Tibial artery (tissue), 4 donors: Measurements from ENCODE around the gene UGT1A5.
"Not testable (repeated sequence)": the region's sequence is repeated elsewhere in the genome, so short reads cannot be mapped to it uniquely, and the experiment has no call there.

Experiments used
- DNase-seq, 2 donors: peaks; one replicate each; pipeline ENCODE4 v3.0.0-alpha.2; 2019
- H3K27ac ChIP-seq, 2 donors: fragments of 200-600 bp; sonication (generic) in 1 of 2; 1 replicate in 1 of 2; 2 replicates in 1 of 2; pipeline ENCODE4 v1.5.1; 2018 to 2019; ENCODE audit warnings: mild to moderate bottlenecking in 1 of 2
- H3K27me3 ChIP-seq, 2 donors: fragments of 200-600 bp; sonication (generic) in 1 of 2; one replicate each; pipeline versions ENCODE4 v1.5.1 to v1.6.0; 2016 to 2019
- H3K36me3 ChIP-seq, 3 donors: fragments of 200-600 bp; sonication (generic) in 2 of 3; one replicate each; pipeline ENCODE4 v1.5.1; 2016 to 2019; ENCODE audit warnings: mild to moderate bottlenecking in 2 of 3
- H3K4me1 ChIP-seq, 4 donors: fragments of 200-600 bp; sonication (generic) in 2 of 4; 1 replicate in 3 of 4; 2 replicates in 1 of 4; pipeline ENCODE4 v1.5.1; 2016 to 2019
- H3K4me3 ChIP-seq, 2 donors: fragments of 200-600 bp; sonication (generic) in 1 of 2; 1 replicate in 1 of 2; 2 replicates in 1 of 2; pipeline ENCODE4 v1.5.1; 2018 to 2019; ENCODE audit warnings: mild to moderate bottlenecking in 2 of 2
- H3K9me3 ChIP-seq, 3 donors: fragments of 200-600 bp; sonication (generic) in 1 of 3; one replicate each; pipeline ENCODE4 v1.5.1; 2016 to 2019
- intact Hi-C: fragments of 100-400 bp; cut with DNase I; formaldehyde crosslinking; loops from one replicate; pipeline ENCODE4 v1.15.0; 2023; ENCODE audit warnings: low total_unique reads
- TF ChIP-seq, protein P1 (sequence below), 2 experiments: fragments of 200-600 bp in 1 of 2; fragments of 450-650 bp in 1 of 2; IDR thresholded peaks; one replicate each; pipeline ENCODE4 v1.5.1; 2017 to 2019; ENCODE audit warnings: antibody characterized with exemption in 2 of 2, mild to moderate bottlenecking in 1 of 2, moderate library complexity in 1 of 2

Gene UGT1A5

DNA sequence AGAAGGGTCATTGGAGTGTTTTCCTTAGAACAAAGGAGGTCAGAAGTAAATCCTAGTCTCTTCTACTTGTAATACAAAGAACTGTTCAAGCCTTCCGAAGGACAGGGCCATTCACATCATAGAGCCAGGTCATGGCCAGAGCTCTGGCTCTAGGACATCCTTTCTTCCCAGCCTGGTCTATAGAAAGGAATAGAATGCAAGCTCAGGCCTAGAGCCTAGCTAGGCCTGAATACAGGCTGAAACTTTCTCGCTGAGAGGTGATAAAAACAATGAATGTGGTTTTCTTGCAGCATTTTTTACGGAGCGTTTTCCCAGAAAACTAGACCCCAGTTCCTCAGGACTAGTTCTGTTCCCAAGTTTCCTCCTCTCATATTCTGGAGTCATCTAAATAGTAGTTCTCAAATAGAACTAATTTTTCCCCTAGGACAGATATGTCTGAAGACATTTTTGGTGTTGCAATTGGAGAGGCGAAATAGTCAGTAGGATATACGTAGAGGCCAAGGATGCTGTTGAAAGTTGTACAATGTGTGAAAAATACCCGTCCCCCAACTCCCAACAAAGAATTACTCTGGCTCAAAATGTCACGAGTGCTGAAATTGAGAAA lies 13.2 kb upstream of the UGT1A5 start:
- Histone ChIP-seq H3K27me3 (no peaks in the 10 kb centered on the region), H3K27ac (no peak overlapping the region), H3K4me1 (peaks cover 0 to 2% (median 0%) of the 10 kb centered on the region in 4 donors), H3K36me3 (no peaks in the 10 kb centered on the region), H3K9me3 (no peaks in the 10 kb centered on the region), H3K4me3 (no peak overlapping the region)
- TF ChIP-seq, protein P1, sequence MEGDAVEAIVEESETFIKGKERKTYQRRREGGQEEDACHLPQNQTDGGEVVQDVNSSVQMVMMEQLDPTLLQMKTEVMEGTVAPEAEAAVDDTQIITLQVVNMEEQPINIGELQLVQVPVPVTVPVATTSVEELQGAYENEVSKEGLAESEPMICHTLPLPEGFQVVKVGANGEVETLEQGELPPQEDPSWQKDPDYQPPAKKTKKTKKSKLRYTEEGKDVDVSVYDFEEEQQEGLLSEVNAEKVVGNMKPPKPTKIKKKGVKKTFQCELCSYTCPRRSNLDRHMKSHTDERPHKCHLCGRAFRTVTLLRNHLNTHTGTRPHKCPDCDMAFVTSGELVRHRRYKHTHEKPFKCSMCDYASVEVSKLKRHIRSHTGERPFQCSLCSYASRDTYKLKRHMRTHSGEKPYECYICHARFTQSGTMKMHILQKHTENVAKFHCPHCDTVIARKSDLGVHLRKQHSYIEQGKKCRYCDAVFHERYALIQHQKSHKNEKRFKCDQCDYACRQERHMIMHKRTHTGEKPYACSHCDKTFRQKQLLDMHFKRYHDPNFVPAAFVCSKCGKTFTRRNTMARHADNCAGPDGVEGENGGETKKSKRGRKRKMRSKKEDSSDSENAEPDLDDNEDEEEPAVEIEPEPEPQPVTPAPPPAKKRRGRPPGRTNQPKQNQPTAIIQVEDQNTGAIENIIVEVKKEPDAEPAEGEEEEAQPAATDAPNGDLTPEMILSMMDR (IDR thresholded peaks at IDR 0.05), result no peak
- DNase-seq, result no peak
- intact Hi-C loops, result loop anchor here (10.0 kb wide), 1 partner anchor 255 kb away; no protein-coding TSS in a partner anchor

DNA sequence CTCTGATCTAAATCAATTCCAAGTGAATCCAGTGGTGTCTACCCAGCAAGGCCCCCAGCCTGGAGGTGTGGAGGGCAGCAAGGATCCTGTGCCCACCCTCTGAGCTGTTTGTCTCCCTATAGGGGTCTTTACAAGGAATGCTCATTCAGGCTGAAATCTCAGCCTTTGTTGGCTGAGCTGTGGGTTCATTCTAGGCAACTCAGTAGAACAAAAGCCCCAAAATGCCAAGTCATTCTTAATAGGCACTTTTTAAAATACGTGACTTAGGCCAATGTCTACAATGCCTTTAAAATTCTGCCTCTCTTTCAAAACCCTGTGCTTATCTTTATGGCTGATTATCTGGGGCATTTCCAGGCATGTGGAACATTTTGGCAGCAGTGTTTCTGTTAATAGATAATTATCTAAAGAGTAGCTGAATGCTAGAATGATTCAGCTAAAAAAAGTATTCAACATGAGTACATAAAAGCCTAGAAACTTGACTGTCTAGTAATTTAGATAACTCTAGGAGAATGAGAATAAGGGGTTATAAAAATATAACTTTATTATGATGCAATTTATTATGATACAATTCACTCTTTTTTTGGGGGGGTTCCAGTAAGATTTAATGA lies 12.6 kb upstream of the UGT1A5 start:
- H3K4me3 ChIP-seq, result no peak overlapping the region
- H3K4me1 ChIP-seq, result peaks cover 0 to 2% (median 0%) of the 10 kb centered on the region in 4 donors
- no peak for DNase-seq
- intact Hi-C loops, result loop anchor here (10.0 kb wide), 1 partner anchor 255 kb away; no protein-coding TSS in a partner anchor
- H3K27ac ChIP-seq, result no peak overlapping the region
- TF ChIP-seq, protein P1 (IDR thresholded peaks at IDR 0.05), result no peak
- H3K36me3 ChIP-seq, result no peaks in the 10 kb centered on the region
- no peaks in the 10 kb centered on the region for H3K9me3 ChIP-seq
- H3K27me3 ChIP-seq, result no peaks in the 10 kb centered on the region

DNA sequence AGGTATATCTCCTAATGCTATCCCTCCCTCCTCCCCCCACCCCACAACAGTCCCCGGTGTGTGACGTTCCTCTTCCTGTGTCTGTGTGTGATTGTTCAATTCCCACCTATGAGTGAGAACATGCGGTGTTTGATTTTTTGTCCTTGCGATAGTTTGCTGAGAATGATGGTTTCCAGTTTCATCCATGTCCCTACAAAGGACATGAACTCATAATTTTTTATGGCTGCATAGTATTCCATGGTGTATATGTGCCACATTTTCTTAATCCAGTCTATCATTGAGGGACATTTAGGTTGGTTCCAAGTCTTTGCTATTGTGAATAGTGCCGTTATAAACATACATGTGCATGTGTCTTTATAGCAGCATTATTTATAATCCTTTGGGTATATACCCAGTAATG lies 11.9 kb upstream of the UGT1A5 start:
- H3K36me3 ChIP-seq, H3K4me1 ChIP-seq, H3K9me3 ChIP-seq, DNase-seq, H3K27me3 ChIP-seq, H3K27ac ChIP-seq, H3K4me3 ChIP-seq: not testable (repeated sequence)
- intact Hi-C loops, result loop anchor here (10.0 kb wide), 1 partner anchor 256 kb away; no protein-coding TSS in a partner anchor

DNA sequence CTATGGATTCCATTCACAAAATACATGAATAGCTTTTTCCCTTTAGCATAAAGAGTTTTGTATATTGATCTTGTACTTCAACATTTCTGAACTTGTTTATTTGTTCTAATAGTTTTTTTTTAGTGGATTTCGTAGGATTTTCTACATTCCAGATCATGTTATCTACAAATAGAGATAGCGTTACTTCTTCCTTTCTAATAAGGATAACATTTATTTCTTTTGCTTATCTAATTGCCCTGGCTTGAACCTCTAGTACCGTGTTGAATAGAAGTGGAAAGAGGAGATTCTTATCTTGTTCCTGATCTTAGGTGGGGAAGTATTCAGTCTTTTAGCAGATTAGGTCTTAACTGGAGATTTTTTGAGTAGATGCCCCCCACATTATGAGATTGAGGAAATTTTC lies 10.5 kb upstream of the UGT1A5 start:
- H3K27me3 ChIP-seq, result no peaks in the 10 kb centered on the region
- peaks cover 0 to 2% (median 0%) of the 10 kb centered on the region in 4 donors for H3K4me1 ChIP-seq
- TF ChIP-seq, protein P1 (IDR thresholded peaks at IDR 0.05), result no peak
- H3K27ac ChIP-seq, result no peak overlapping the region
- DNase-seq, result no peak
- intact Hi-C loops, result loop anchor here (10.0 kb wide), 1 partner anchor 257 kb away; no protein-coding TSS in a partner anchor
- H3K36me3 ChIP-seq, result no peaks in the 10 kb centered on the region
- H3K9me3 ChIP-seq, result no peaks in the 10 kb centered on the region
- no peak overlapping the region for H3K4me3 ChIP-seq

DNA sequence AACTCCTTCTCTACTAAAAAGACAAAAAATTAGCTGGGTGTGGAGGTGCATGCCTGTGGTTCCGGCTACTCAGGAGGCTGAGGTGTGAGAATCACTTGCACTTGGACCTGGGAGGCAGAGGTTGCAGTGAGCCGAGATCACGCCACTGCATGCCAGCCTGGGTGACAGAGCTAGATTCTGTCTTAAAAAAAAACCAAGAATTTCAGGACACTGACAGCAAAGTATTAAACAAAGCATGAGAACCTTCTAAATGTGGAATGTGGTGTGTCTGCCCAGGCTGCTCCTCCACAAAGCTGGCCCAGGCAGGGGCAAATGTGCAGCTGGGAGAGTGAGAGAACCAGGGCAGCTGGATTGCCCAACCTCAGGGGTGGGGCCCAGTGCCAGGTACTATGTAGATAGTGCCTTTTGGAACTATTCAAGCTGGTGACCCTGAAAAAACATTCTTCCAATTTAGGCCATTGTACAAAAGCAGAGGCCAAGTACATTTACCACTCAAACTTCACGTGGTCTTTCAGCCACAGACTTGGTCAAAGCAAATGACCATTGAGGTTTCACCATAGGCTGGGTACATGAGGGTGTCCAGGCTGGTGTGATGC lies 6.7 kb upstream of the UGT1A5 start:
- no peaks in the 10 kb centered on the region for H3K9me3 ChIP-seq
- H3K27ac ChIP-seq, result no peak overlapping the region
- no peak overlapping the region for H3K4me3 ChIP-seq
- DNase-seq, result no peak
- H3K27me3 ChIP-seq, result peaks cover 0 to 2% of the 10 kb centered on the region in 2 donors
- intact Hi-C loops, result loop anchor here (10.0 kb wide), 1 partner anchor 261 kb away; no protein-coding TSS in a partner anchor
- TF ChIP-seq, protein P1 (IDR thresholded peaks at IDR 0.05), result no peak
- no peaks in the 10 kb centered on the region for H3K4me1 ChIP-seq
- H3K36me3 ChIP-seq, result no peaks in the 10 kb centered on the region

DNA sequence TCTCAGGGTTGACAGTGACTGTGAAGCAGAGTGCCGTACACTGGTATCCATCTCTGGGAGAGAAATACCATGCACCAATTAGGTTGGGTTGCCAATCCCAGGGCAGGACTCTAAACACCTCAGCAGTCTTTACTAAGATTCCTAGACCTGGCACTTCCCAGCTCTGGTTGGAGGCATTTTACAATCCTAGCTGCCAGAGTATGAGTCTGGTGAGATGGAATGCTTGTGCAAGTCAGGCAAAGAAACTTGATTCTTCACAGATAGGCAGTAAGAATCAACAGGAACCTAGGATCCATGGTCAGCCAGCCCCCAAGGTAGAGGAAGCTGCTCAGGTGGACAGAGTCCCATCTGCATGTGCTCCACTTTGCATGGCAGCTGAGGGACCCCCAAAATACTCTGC lies 6.0 kb upstream of the UGT1A5 start:
- TF ChIP-seq, protein P1 (IDR thresholded peaks at IDR 0.05), result no peak
- no peak overlapping the region for H3K27ac ChIP-seq
- peaks cover 0 to 6% of the 10 kb centered on the region in 2 donors for H3K27me3 ChIP-seq
- H3K9me3 ChIP-seq, result no peaks in the 10 kb centered on the region
- DNase-seq, result no peak
- H3K36me3 ChIP-seq, result no peaks in the 10 kb centered on the region
- no peaks in the 10 kb centered on the region for H3K4me1 ChIP-seq
- H3K4me3 ChIP-seq, result no peak overlapping the region
- intact Hi-C loops, result loop anchor here (10.0 kb wide), 1 partner anchor 262 kb away; no protein-coding TSS in a partner anchor
